DND-41 (cell line): ENCODE measurements around the gene STARD7.

Experiments used
- CTCF ChIP-seq: IDR thresholded peaks from 2 replicates; pipeline ENCODE4 v1.5.1; 2012; ENCODE audit warnings: borderline replicate concordance, low read length, moderate library complexity, mild to moderate bottlenecking; ENCODE audit not compliant: poor library complexity, severe bottlenecking; ENCODE audit errors: extremely low read depth
- EZH2 ChIP-seq: IDR thresholded peaks from 3 replicates; pipeline ENCODE4 v1.6.1; 2012; ENCODE audit warnings: borderline replicate concordance, low read depth, mild to moderate bottlenecking, moderate library complexity, low read length, inconsistent platforms; ENCODE audit not compliant: severe bottlenecking

DNA sequence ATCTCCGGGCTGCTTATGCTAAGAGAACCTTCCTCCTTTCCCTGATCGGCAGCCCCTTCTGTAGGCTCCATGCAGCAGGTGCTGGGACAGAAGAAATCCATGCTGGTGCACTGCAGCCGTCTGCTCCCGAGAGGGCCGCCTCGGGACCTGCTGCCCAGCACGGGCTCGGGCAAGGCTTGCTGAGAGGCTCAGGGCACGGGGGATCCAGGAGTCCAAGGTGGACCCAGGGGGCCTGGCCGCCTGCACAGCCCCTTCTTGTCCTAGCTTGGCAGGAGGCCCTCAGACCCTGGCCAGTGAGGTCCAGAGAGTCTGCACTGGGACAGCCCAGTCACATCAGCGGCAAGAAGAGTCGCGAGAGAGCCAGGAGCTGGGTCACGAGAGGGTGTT is 50.1 kb downstream of the STARD7 start:
- TF ChIP-seq CTCF (no peak), EZH2 (no peak)
